WERI-Rb-1 (cell line): ENCODE results near the gene ORC5.

Experiments used
- DNase-seq: peaks from one replicate; pipeline ENCODE4 v3.0.0-alpha.2; 2020
- H3K27ac ChIP-seq: fragments of 250-450 bp; sonication (Bioruptor Pico); 2 replicates; pipeline ENCODE4 v1.5.1; 2020; ENCODE audit warnings: mild to moderate bottlenecking, moderate library complexity
- H3K27me3 ChIP-seq: fragments of 250-450 bp; sonication (Bioruptor Pico); 2 replicates; pipeline ENCODE4 v1.5.1; 2021; ENCODE audit warnings: mild to moderate bottlenecking, low read depth, moderate library complexity; ENCODE audit not compliant: insufficient read depth, severe bottlenecking
- H3K36me3 ChIP-seq: fragments of 250-450 bp; sonication (Bioruptor Pico); 2 replicates; pipeline ENCODE4 v1.5.1; 2020; ENCODE audit warnings: mild to moderate bottlenecking, moderate library complexity
- H3K4me3 ChIP-seq: 2 replicates; pipeline ENCODE4 v1.5.1; 2011; ENCODE audit warnings: low read depth, mild to moderate bottlenecking, control low read depth, low read length
- H3K9me3 ChIP-seq: fragments of 250-450 bp; sonication (Bioruptor Pico); 2 replicates; pipeline ENCODE4 v1.5.1; 2021; ENCODE audit warnings: mild to moderate bottlenecking, moderate library complexity; ENCODE audit not compliant: severe bottlenecking
- TF ChIP-seq, protein P1 (sequence below): IDR thresholded peaks from 2 replicates; pipeline ENCODE4 v1.5.1; 2011; ENCODE audit warnings: low read depth, mild to moderate bottlenecking, control low read depth, inconsistent platforms, low read length

Gene ORC5

DNA sequence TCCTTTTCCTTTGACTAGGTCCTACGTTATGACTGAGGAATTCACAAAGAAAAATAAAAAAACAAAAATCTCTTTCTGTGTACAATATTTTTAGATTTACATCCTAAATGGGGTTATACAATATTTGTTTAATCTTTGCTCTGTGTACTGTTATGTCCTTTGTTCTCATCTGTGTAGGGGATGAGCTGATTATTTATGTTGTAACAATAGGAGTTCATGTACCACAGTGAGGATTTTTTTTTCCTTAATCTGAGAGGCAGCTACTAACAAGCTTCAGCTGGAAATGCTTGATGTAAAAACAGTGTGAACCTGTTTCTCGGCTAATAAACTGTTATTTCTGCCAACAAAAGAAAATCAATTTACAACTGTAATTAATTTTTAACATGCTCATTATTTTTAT lies 58.0 kb downstream of the ORC5 start:
- H3K36me3 ChIP-seq: no peaks in the 10 kb centered on the region
- H3K4me3 ChIP-seq: no peak overlapping the region
- no peaks in the 10 kb centered on the region for H3K9me3 ChIP-seq
- no peak overlapping the region for H3K27ac ChIP-seq
- no peak for DNase-seq
- H3K27me3 ChIP-seq: no peaks in the 10 kb centered on the region
- TF ChIP-seq, protein P1, sequence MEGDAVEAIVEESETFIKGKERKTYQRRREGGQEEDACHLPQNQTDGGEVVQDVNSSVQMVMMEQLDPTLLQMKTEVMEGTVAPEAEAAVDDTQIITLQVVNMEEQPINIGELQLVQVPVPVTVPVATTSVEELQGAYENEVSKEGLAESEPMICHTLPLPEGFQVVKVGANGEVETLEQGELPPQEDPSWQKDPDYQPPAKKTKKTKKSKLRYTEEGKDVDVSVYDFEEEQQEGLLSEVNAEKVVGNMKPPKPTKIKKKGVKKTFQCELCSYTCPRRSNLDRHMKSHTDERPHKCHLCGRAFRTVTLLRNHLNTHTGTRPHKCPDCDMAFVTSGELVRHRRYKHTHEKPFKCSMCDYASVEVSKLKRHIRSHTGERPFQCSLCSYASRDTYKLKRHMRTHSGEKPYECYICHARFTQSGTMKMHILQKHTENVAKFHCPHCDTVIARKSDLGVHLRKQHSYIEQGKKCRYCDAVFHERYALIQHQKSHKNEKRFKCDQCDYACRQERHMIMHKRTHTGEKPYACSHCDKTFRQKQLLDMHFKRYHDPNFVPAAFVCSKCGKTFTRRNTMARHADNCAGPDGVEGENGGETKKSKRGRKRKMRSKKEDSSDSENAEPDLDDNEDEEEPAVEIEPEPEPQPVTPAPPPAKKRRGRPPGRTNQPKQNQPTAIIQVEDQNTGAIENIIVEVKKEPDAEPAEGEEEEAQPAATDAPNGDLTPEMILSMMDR: no peak

DNA sequence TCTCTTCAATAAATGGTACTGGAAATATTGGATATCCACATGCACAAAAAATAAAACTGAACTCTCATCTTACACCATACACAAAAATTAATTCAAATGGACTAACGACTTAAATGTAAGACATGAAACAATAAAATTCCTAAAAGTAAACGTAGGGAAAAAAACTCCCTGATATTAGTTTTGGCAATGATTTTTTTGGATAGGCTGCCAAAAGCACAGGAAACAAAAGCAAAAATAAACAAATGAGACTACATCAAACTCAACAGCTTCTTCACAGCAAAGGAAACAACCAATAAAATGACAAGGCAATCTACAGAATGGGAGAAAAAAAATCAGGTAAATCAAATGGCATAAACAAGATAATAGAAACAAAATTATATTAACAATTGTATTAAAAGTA lies 65.7 kb downstream of the ORC5 start:
- Histone ChIP-seq H3K27ac (no peak overlapping the region), H3K9me3 (no peaks in the 10 kb centered on the region), H3K4me3 (no peak overlapping the region), H3K36me3 (no peaks in the 10 kb centered on the region), H3K27me3 (no peaks in the 10 kb centered on the region)
- no peak for DNase-seq
- TF ChIP-seq, protein P1: no peak

DNA sequence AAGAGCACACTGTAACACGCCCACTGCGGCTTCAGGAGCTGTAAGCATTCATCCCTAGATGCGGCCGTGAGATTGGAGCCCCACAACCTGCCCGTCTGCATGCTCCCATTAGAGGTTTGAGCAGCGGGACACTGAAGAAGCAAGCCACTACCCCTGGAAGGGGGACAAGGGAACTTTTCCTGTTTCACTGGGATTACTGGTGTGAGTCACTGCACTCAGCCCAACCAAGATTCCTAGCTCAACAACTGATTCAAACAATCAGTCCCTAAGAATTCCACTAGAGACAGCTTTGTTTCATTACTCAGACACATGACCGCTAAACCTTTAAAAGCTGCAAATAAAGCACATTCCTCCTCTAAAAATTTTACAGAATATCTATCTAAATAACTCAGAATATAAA lies 69.8 kb downstream of the ORC5 start:
- no peaks in the 10 kb centered on the region for H3K9me3 ChIP-seq
- H3K4me3 ChIP-seq: no peak overlapping the region
- H3K36me3 ChIP-seq: peaks cover 7% of the 10 kb centered on the region
- H3K27ac ChIP-seq: no peak overlapping the region
- TF ChIP-seq, protein P1: no peak
- no peaks in the 10 kb centered on the region for H3K27me3 ChIP-seq
- DNase-seq: no peak

DNA sequence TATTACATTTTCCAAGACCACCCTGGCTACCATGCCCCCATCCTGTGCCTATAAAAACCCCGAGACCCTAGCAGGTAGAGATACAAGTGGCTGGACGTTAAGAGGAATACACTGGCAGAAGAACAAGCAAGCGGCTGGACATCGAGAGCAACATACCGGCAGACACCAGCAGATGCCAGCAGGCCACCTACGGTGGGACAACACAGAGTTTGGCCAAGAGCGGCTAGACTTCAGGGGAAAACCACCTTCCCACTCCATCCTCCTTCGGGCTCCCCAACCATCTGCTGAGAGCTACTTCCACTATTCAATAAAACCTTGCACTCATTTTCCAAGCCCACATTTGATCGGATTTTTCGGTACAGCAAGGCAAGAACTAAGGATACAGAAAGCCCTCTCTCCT lies 70.3 kb downstream of the ORC5 start:
- TF ChIP-seq, protein P1: no peak
- Histone ChIP-seq H3K27me3 (no peaks in the 10 kb centered on the region), H3K9me3 (no peaks in the 10 kb centered on the region), H3K27ac (no peak overlapping the region), H3K36me3 (peaks cover 10% of the 10 kb centered on the region), H3K4me3 (no peak overlapping the region)
- DNase-seq: no peak

DNA sequence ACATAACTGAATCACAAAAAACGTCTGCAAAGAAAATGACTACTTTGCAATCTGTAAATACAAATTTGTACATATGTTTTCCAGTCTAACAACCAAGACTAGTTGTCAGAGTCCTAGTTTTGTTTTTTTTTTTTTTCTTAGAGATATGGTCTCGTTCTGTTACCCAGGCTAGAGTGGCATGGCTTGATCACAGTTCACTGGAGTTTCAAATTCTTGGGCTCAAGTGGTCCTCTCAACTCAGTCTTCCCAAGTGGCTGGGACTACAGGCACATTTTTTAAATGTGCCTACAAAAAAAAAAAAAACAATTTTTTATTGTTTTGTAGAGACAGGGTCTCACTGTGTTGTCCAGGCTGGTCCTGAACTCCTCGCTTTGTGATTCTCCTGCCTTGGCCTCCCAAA lies 70.8 kb downstream of the ORC5 start:
- no peak overlapping the region for H3K4me3 ChIP-seq
- no peaks in the 10 kb centered on the region for H3K27me3 ChIP-seq
- no peak for DNase-seq
- TF ChIP-seq, protein P1: no peak
- H3K27ac ChIP-seq: no peak overlapping the region
- H3K9me3 ChIP-seq: no peaks in the 10 kb centered on the region
- peaks cover 13% of the 10 kb centered on the region for H3K36me3 ChIP-seq

DNA sequence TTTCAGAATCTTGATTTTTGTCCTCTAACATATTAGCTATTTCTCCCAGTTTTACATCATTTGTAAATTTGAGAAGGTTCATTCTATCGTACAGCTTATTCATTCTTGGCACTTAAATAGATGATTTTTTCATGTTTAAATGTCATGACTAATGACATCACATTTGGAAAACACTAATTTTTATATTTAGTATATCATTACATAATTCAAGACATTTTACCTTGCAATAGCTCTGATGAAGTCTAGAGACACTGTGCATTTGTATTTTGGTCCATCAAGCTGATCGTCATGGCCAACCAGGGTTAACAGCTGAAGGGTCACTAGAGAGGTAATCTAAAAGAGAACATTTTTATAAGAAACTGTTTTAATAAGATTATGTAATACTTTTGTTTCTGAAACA lies 71.3 kb downstream of the ORC5 start:
- TF ChIP-seq, protein P1: no peak
- no peak overlapping the region for H3K27ac ChIP-seq
- no peaks in the 10 kb centered on the region for H3K27me3 ChIP-seq
- H3K4me3 ChIP-seq: no peak overlapping the region
- H3K9me3 ChIP-seq: no peaks in the 10 kb centered on the region
- DNase-seq: no peak
- peaks cover 13% of the 10 kb centered on the region for H3K36me3 ChIP-seq
